IMR-90 (cell line): ENCODE data around the gene ATG7. TPM values are rescaled to one million over a fixed set of nuclear protein-coding genes. Genes with fewer than 3 reads are reported as not detected.

Source experiments
- ATAC-seq: fragments of 200-7000 bp; cut with Tn5 transposase; 2 replicates; pipeline ENCODE4 v1.9.1; 2020; ENCODE audit warnings: low read depth, mild to moderate bottlenecking, moderate library complexity
- BruUV-seq: library from RNA; stranded (reverse); fragments of 400-500 nt; replicated peaks from 2 replicates; lab custom pipeline; 2021; lab: Mats Ljungman, UMichigan
- CTCF ChIA-PET: fragments of 300-600 bp; formaldehyde crosslinking; extraction: SDS; loops from one replicate; lab custom pipeline; 2021; ENCODE audit warnings: antibody characterized with exemption; lab: Yijun Ruan, JAX
- POLR2A ChIA-PET: fragments of 300-600 bp; sonication (Branson Sonifier 250); formaldehyde crosslinking; loops from one replicate; lab custom pipeline; 2022; ENCODE audit warnings: antibody characterized with exemption; ENCODE audit not compliant: unreplicated experiment; lab: Charles Lee
- DNase-seq: peaks from one replicate; pipeline ENCODE4 v3.0.0; 2013
- H2AFZ ChIP-seq: replicated peaks from 2 replicates; pipeline ENCODE3; 2013; ENCODE audit warnings: low read length, mild to moderate bottlenecking; ENCODE audit not compliant: poor library complexity
- H2AK5ac ChIP-seq: 2 replicates; pipeline ENCODE4 v1.6.1; 2013; ENCODE audit warnings: low read depth, low read length, inconsistent platforms
- H2AK9ac ChIP-seq: replicated peaks from 2 replicates; pipeline ENCODE3; 2013; ENCODE audit warnings: mild to moderate bottlenecking, low read depth, low read length, moderate library complexity; ENCODE audit not compliant: poor library complexity
- H2BK120ac ChIP-seq: 2 replicates; pipeline ENCODE4 v1.6.1; 2013; ENCODE audit warnings: low read depth, low read length, inconsistent platforms
- H2BK15ac ChIP-seq: 3 replicates; pipeline ENCODE4 v1.6.1; 2013; ENCODE audit warnings: low read depth, low read length, inconsistent platforms
- H2BK20ac ChIP-seq: 2 replicates; pipeline ENCODE4 v1.6.1; 2013; ENCODE audit warnings: low read depth, mild to moderate bottlenecking, inconsistent platforms, low read length, moderate library complexity
- H2BK5ac ChIP-seq: 2 replicates; pipeline ENCODE4 v1.6.1; 2013; ENCODE audit warnings: mild to moderate bottlenecking, low read depth, low read length, inconsistent platforms; ENCODE audit not compliant: poor library complexity, severe bottlenecking
- H3K14ac ChIP-seq: replicated peaks from 2 replicates; pipeline ENCODE4 v1.6.1; 2013; ENCODE audit warnings: low read depth, low read length, inconsistent platforms
- H3K18ac ChIP-seq: 2 replicates; pipeline ENCODE4 v1.6.1; 2013; ENCODE audit warnings: low read depth, low read length, control low read depth
- H3K23ac ChIP-seq: 2 replicates; pipeline ENCODE4 v1.6.1; 2013; ENCODE audit warnings: low read depth, low read length, inconsistent platforms
- H3K27ac ChIP-seq: 2 replicates; pipeline ENCODE4 v1.5.1; 2013; ENCODE audit warnings: mild to moderate bottlenecking, control low read depth, low read length; ENCODE audit not compliant: insufficient read depth
- H3K27me3 ChIP-seq: 2 replicates; pipeline ENCODE4 v1.6.1; 2013; ENCODE audit warnings: low read length; ENCODE audit not compliant: control insufficient read depth, insufficient read depth
- H3K36me3 ChIP-seq: 2 replicates; pipeline ENCODE4 v1.6.1; 2013; ENCODE audit warnings: low read length, mixed read lengths; ENCODE audit not compliant: control insufficient read depth, insufficient read depth
- H3K4ac ChIP-seq: 2 replicates; pipeline ENCODE4 v1.6.1; 2013; ENCODE audit warnings: low read depth, low read length, inconsistent platforms
- H3K4me1 ChIP-seq: 2 replicates; pipeline ENCODE4 v1.6.1; 2013; ENCODE audit warnings: low read length, mixed read lengths; ENCODE audit not compliant: control insufficient read depth, insufficient read depth
- H3K4me2 ChIP-seq: 2 replicates; pipeline ENCODE4 v1.6.1; 2013; ENCODE audit warnings: low read depth, mild to moderate bottlenecking, control low read depth, low read length, moderate library complexity
- H3K4me3 ChIP-seq: 2 replicates; pipeline ENCODE4 v1.5.1; 2013; ENCODE audit warnings: low read depth, mild to moderate bottlenecking, control low read depth, low read length, moderate library complexity; ENCODE audit not compliant: insufficient read depth
- H3K56ac ChIP-seq: 2 replicates; pipeline ENCODE4 v1.6.1; 2013; ENCODE audit warnings: low read length, inconsistent platforms; ENCODE audit not compliant: insufficient read depth; ENCODE audit errors: extremely low read depth
- H3K79me1 ChIP-seq, 2 experiments: 2 replicates each; pipeline ENCODE4 v1.6.1; 2013; ENCODE audit warnings: low read length in 2 of 2, inconsistent platforms in 1 of 2, low read depth in 1 of 2
- H3K9ac ChIP-seq: 2 replicates; pipeline ENCODE4 v1.6.1; 2013; ENCODE audit warnings: low read depth, low read length, control low read depth
- H3K9me1 ChIP-seq: 2 replicates; pipeline ENCODE4 v1.6.1; 2013; ENCODE audit warnings: low read length, inconsistent platforms; ENCODE audit not compliant: insufficient read depth
- H3K9me3 ChIP-seq: 2 replicates; pipeline ENCODE4 v1.6.1; 2013; ENCODE audit warnings: low read length; ENCODE audit not compliant: control insufficient read depth, insufficient read depth
- H4K20me1 ChIP-seq: 2 replicates; pipeline ENCODE4 v1.6.1; 2013; ENCODE audit warnings: low read length, inconsistent platforms; ENCODE audit not compliant: insufficient read depth
- H4K5ac ChIP-seq: 2 replicates; pipeline ENCODE4 v1.6.1; 2013; ENCODE audit warnings: mild to moderate bottlenecking, low read depth, low read length, control low read depth
- H4K8ac ChIP-seq, 2 experiments: 2 replicates each; pipeline ENCODE4 v1.6.1; 2013; ENCODE audit warnings: low read depth in 2 of 2, low read length in 2 of 2, control low read depth in 1 of 2, inconsistent platforms in 1 of 2
- H4K91ac ChIP-seq: 2 replicates; pipeline ENCODE4 v1.6.1; 2013; ENCODE audit warnings: low read depth, low read length, inconsistent platforms; ENCODE audit not compliant: insufficient read depth
- BHLHE40 ChIP-seq: fragments of 150-350 bp; IDR thresholded peaks from 2 replicates; pipeline ENCODE4 v1.6.1; 2016; ENCODE audit warnings: mild to moderate bottlenecking, low read depth, low read length
- CEBPB ChIP-seq: IDR thresholded peaks from 2 replicates; pipeline ENCODE4 v1.6.1; 2012; ENCODE audit warnings: low read depth, low read length, improper control_type of control experiment
- MAFK ChIP-seq: IDR thresholded peaks from 2 replicates; pipeline ENCODE4 v1.6.1; 2012; ENCODE audit warnings: low read depth, low read length, improper control_type of control experiment
- MAZ ChIP-seq: IDR thresholded peaks from 2 replicates; pipeline ENCODE4 v1.6.1; 2012; ENCODE audit warnings: low read depth, mild to moderate bottlenecking, low read length, improper control_type of control experiment, moderate library complexity, borderline replicate concordance
- MXI1 ChIP-seq: IDR thresholded peaks from 2 replicates; pipeline ENCODE4 v1.6.1; 2012; ENCODE audit warnings: low read depth, mild to moderate bottlenecking, low read length, moderate library complexity, borderline replicate concordance
- NFE2L2 ChIP-seq: fragments of 150-350 bp; IDR thresholded peaks from 2 replicates; pipeline ENCODE4 v1.6.1; 2016; ENCODE audit warnings: low read depth, mild to moderate bottlenecking, low read length
- POLR2A ChIP-seq: IDR thresholded peaks from 2 replicates; pipeline ENCODE4 v1.6.1; 2012; ENCODE audit warnings: mild to moderate bottlenecking, low read depth, low read length
- RAD21 ChIP-seq: IDR thresholded peaks from 2 replicates; pipeline ENCODE4 v1.6.1; 2012; ENCODE audit warnings: low read length, improper control_type of control experiment
- RCOR1 ChIP-seq: IDR thresholded peaks from 2 replicates; pipeline ENCODE4 v1.6.1; 2012; ENCODE audit warnings: mild to moderate bottlenecking, low read length, improper control_type of control experiment; ENCODE audit not compliant: insufficient replicate concordance
- RFX5 ChIP-seq: IDR thresholded peaks from 2 replicates; pipeline ENCODE4 v1.8.0; 2012; ENCODE audit warnings: low read depth, mild to moderate bottlenecking, low read length, moderate library complexity
- SMC3 ChIP-seq: fragments of 150-350 bp; IDR thresholded peaks from 2 replicates; pipeline ENCODE4 v1.6.1; 2016; ENCODE audit warnings: low read depth, mild to moderate bottlenecking, antibody characterized with exemption, low read length, moderate library complexity
- WGBS, 2 experiments: methylation state at CpG; one replicate each; pipeline versions ENCODE4 v1.1.5 to v1.1.7; 2013; ENCODE audit warnings: missing lambda C conversion rate in 2 of 2; ENCODE audit not compliant: insufficient read length in 1 of 2; ENCODE audit errors: extremely low coverage in 2 of 2; 5-methylcytosine and 5-hydroxymethylcytosine counted together
- dilution Hi-C: fragments of 300-500 bp; cut with HindIII; formaldehyde crosslinking; loops from one replicate; pipeline ENCODE4 v1.14.3; 2018; ENCODE audit warnings: low sequenced_read_pairs; ENCODE audit not compliant: unreplicated experiment
- in situ Hi-C: fragments of 300-500 bp; cut with MboI; formaldehyde crosslinking; loops from 3 replicates; pipeline ENCODE4 v1.14.3; 2019; ENCODE audit warnings: low sequenced_read_pairs, inconsistent platforms, mixed read lengths
- intact Hi-C: fragments of 100-400 bp; cut with micrococcal nuclease; formaldehyde crosslinking; loops from 2 replicates; pipeline ENCODE4 v1.10.0; 2022
- polyA plus RNA-seq, 3 experiments: library from polyadenylated mRNA; depleted of rRNA; stranded (reverse); fragments of >200 nt; gene quantifications; 2 replicates each; pipeline ENCODE4 v1.2.3, GENCODE V29; 2012; ENCODE audit warnings: low replicate concordance in 1 of 3
- total RNA-seq: library from RNA; depleted of rRNA; stranded (reverse); fragments of >200 nt; gene quantifications from 2 replicates; pipeline ENCODE4 v1.2.3, GENCODE V29; 2012
- TF ChIP-seq, protein P1 (sequence below): fragments of 150-350 bp; IDR thresholded peaks from 2 replicates; pipeline ENCODE4 v1.6.1; 2017; ENCODE audit warnings: mild to moderate bottlenecking, antibody characterized with exemption, low read length, low read depth
- TF ChIP-seq, protein P2 (sequence below): conservative IDR thresholded peaks from 2 replicates; pipeline ENCODE4 v1.5.1; 2012; ENCODE audit warnings: mild to moderate bottlenecking, low read depth, low read length, improper control_type of control experiment
- TF ChIP-seq, protein P3 (sequence below): fragments of 150-350 bp; IDR thresholded peaks from 2 replicates; pipeline ENCODE4 v1.6.1; 2016; ENCODE audit warnings: low read depth, mild to moderate bottlenecking, low read length, moderate library complexity, borderline replicate concordance

ATG7 gene
- total and polyA plus RNA-seq, 2 of the 4 experiments (the other 2 are of a cell fraction): 15.6 to 51.4 TPM

DNA sequence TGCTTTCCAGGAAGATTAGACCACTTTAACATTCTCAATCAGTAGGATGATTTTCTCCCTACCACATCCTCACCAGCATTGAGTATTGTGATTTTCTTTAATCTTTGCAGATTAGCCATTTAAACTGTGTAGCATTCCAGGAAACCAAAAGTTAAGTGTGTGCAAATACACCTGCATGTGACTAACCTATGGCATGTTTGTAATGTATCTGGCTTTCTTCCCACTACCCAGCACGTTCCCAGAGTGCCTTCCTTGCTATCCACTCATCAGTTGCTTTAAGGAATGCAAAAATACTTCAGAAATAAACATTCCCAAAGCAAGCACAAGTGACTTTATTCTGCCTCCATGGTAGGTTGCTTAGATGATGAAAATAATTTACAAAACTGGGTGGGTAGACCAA, 74.2 kb downstream of the ATG7 start:
- H3K4me2 ChIP-seq: no peak overlapping the region; the same call in 1 of the 2 replicates
- peaks cover 0 to 18% of the 10 kb centered on the region in 2 experiments; a peak in 2 of 4 replicates for H3K79me1 ChIP-seq
- 0 out of 2 replicates have a peak overlapping the region, but pooled peaks have one; percentile 51 for H4K91ac ChIP-seq
- in situ Hi-C loops: loop anchor here (25.0 kb wide), 2 partner anchors 184 to 584 kb away; partner anchors contain the start of gene HRH1
- WGBS, 2 experiments: no CpG with 5 or more reads among the region's 1 CpG
- no peak overlapping the region for H3K27ac ChIP-seq
- no peaks in the 10 kb centered on the region for H3K27me3 ChIP-seq
- peaks cover 13% of the 10 kb centered on the region for H3K36me3 ChIP-seq
- peak overlapping the region; percentile 84 for H3K4ac ChIP-seq
- H2AK5ac ChIP-seq: 0 out of 2 replicates have a peak overlapping the region, but pooled peaks have one; percentile 80
- H3K4me1 ChIP-seq: peaks cover 19% of the 10 kb centered on the region
- no peak overlapping the region for H3K4me3 ChIP-seq
- 0 out of 3 replicates have a peak overlapping the region, but pooled peaks have one; percentile 27 for H2BK15ac ChIP-seq
- H2AK9ac ChIP-seq: no peak overlapping the region
- H2BK20ac ChIP-seq: peak overlapping the region; percentile 77; the same call in 1 of the 2 replicates
- H2BK120ac ChIP-seq: peak overlapping the region; percentile 77
- H3K56ac ChIP-seq: no peak overlapping the region
- ChIA-PET CTCF (no interaction called here), POLR2A (no interaction called here)
- ATAC-seq: peak; percentile 43
- no peak overlapping the region for H3K23ac ChIP-seq
- peaks cover 14% of the 10 kb centered on the region for H3K9me1 ChIP-seq
- H4K5ac ChIP-seq: peak overlapping the region; percentile 54; the same call in 1 of the 2 replicates
- peak; percentile 92 for DNase-seq
- no peak for TF ChIP-seq POLR2A
- TF ChIP-seq CEBPB: no peak
- TF ChIP-seq NFE2L2: no peak
- TF ChIP-seq, protein P1, sequence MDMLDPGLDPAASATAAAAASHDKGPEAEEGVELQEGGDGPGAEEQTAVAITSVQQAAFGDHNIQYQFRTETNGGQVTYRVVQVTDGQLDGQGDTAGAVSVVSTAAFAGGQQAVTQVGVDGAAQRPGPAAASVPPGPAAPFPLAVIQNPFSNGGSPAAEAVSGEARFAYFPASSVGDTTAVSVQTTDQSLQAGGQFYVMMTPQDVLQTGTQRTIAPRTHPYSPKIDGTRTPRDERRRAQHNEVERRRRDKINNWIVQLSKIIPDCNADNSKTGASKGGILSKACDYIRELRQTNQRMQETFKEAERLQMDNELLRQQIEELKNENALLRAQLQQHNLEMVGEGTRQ: peak; percentile 52; the same call in 1 of the 2 replicates
- no peak for TF ChIP-seq RCOR1
- TF ChIP-seq MAZ: no peak
- TF ChIP-seq RAD21: no peak
- peak; percentile 94 for TF ChIP-seq BHLHE40
- TF ChIP-seq RFX5: no peak
- TF ChIP-seq MAFK: no peak
- TF ChIP-seq MXI1: no peak
- TF ChIP-seq, protein P2, sequence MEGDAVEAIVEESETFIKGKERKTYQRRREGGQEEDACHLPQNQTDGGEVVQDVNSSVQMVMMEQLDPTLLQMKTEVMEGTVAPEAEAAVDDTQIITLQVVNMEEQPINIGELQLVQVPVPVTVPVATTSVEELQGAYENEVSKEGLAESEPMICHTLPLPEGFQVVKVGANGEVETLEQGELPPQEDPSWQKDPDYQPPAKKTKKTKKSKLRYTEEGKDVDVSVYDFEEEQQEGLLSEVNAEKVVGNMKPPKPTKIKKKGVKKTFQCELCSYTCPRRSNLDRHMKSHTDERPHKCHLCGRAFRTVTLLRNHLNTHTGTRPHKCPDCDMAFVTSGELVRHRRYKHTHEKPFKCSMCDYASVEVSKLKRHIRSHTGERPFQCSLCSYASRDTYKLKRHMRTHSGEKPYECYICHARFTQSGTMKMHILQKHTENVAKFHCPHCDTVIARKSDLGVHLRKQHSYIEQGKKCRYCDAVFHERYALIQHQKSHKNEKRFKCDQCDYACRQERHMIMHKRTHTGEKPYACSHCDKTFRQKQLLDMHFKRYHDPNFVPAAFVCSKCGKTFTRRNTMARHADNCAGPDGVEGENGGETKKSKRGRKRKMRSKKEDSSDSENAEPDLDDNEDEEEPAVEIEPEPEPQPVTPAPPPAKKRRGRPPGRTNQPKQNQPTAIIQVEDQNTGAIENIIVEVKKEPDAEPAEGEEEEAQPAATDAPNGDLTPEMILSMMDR: no peak
- TF ChIP-seq SMC3: no peak
- TF ChIP-seq, protein P3, sequence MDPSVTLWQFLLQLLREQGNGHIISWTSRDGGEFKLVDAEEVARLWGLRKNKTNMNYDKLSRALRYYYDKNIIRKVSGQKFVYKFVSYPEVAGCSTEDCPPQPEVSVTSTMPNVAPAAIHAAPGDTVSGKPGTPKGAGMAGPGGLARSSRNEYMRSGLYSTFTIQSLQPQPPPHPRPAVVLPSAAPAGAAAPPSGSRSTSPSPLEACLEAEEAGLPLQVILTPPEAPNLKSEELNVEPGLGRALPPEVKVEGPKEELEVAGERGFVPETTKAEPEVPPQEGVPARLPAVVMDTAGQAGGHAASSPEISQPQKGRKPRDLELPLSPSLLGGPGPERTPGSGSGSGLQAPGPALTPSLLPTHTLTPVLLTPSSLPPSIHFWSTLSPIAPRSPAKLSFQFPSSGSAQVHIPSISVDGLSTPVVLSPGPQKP: no peak
- H3K9me3 ChIP-seq: no peaks in the 10 kb centered on the region
- no TSS peak for BruUV-seq
- no peak overlapping the region for H3K9ac ChIP-seq
- H3K14ac ChIP-seq: no peak overlapping the region; the same call in 1 of the 2 replicates
- dilution Hi-C loops: no loop called here
- intact Hi-C loops: no loop called here
- H3K18ac ChIP-seq: peak overlapping the region; percentile 90; the same call in 1 of the 2 replicates
- H2BK5ac ChIP-seq: peak overlapping the region; percentile 77
- 0 out of 2 replicates have a peak, but pooled peaks cover 4% of the 10 kb centered on the region for H4K20me1 ChIP-seq
- no peak overlapping the region for H2AFZ ChIP-seq
- H4K8ac ChIP-seq: peak overlapping the region in 1 of 2 experiments; percentile 62; a peak in 2 of 4 replicates
